Measurements from ENCODE around the gene VMP1. TPM values are rescaled to one million over a fixed set of nuclear protein-coding genes. Genes with fewer than 3 reads are reported as not detected.

Gene VMP1
- total and polyA plus RNA-seq, 2 of the 13 experiments (the other 11 are each of a cell fraction or from before 2014, with no cell fraction given): 186 to 271 TPM

GRCh38 chr17:59853168-59853918 lies 145.9 kb downstream of the VMP1 start (continued):
- peak; percentile 93 for TF ChIP-seq AFF4 (CRISPR knock-in tag; IDR thresholded peaks at IDR 0.05)
- TF ChIP-seq RNF2 (conservative IDR thresholded peaks at IDR 0.05; ENCODE audit: low read depth): no peak
- no peak for TF ChIP-seq ZNF782 (CRISPR knock-in tag; IDR thresholded peaks at IDR 0.05; ENCODE audit: borderline replicate concordance)
- peak; percentile 38; the same call in 1 of the 2 replicates for TF ChIP-seq NR2C2 (CRISPR knock-in tag; IDR thresholded peaks at IDR 0.05; ENCODE audit: borderline replicate concordance)
- no peak for TF ChIP-seq XBP1 (CRISPR knock-in tag; IDR thresholded peaks at IDR 0.05)
- no peak for TF ChIP-seq MZF1 (CRISPR knock-in tag; IDR thresholded peaks at IDR 0.05; ENCODE audit: borderline replicate concordance)
- TF ChIP-seq HHEX (CRISPR knock-in tag; IDR thresholded peaks at IDR 0.05): peak; percentile 76
- TF ChIP-seq ZNF598 (CRISPR knock-in tag; IDR thresholded peaks at IDR 0.05; ENCODE audit: borderline replicate concordance): 0 out of 2 replicates have a peak, but pooled peaks have one; percentile 9
- TF ChIP-seq IRF9 (CRISPR knock-in tag; IDR thresholded peaks at IDR 0.05; ENCODE audit: borderline replicate concordance): peak; percentile 71; the same call in 1 of the 2 replicates
- no peak for TF ChIP-seq NFRKB (IDR thresholded peaks at IDR 0.05)
- 0 out of 2 replicates have a peak, but pooled peaks have one; percentile 65 for TF ChIP-seq SRF (IDR thresholded peaks at IDR 0.05; ENCODE audit: low read depth, low read length)
- TF ChIP-seq ZNF383 (CRISPR knock-in tag; IDR thresholded peaks at IDR 0.05; ENCODE audit: borderline replicate concordance): peak; percentile 70; the same call in 1 of the 2 replicates
- peak; percentile 89 for TF ChIP-seq XRCC5 (optimal IDR thresholded peaks at IDR 0.05; ENCODE audit: low read length)
- TF ChIP-seq MEF2D (CRISPR knock-in tag; IDR thresholded peaks at IDR 0.05): peak; percentile 94
- peak; percentile 85; the same call in 1 of the 2 replicates for TF ChIP-seq ZBTB38 (CRISPR knock-in tag; IDR thresholded peaks at IDR 0.05)
- TF ChIP-seq MLX (CRISPR knock-in tag; IDR thresholded peaks at IDR 0.05): peak; percentile 99
- peak; percentile 50; the same call in 1 of the 2 replicates for TF ChIP-seq ZSCAN29 (CRISPR knock-in tag; conservative IDR thresholded peaks at IDR 0.05)
- peak; percentile 88 for TF ChIP-seq MED8 (CRISPR knock-in tag; IDR thresholded peaks at IDR 0.05; ENCODE audit: insufficient replicate concordance)
